ENCODE measurements around the gene PGC. TPM values are rescaled to one million over a fixed set of nuclear protein-coding genes. Genes with fewer than 3 reads are reported as not detected.

Gene PGC
- total RNA-seq, 1 donor from 2014 or later = not detected

DNA sequence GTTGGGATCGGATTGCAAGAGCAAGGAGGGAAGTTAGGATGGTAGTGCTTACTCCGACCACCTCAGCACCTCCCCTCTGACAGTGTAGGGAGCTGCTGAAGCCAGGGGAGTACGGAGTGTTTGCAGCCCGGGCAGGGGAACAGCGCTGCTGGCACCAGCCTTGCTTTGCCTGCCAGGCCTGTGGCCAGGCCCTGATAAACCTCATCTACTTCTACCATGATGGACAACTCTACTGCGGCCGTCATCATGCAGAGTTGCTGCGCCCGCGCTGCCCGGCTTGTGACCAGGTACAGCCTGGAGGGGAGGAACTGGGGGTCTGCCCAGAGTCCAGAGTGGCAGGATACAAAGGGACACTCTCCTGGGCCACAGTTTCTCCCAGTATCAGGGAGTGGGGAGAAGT lies 38.1 kb upstream of the PGC start:
- intact Hi-C loops (cut with micrococcal nuclease) = loop anchor here (5.0 to 10.0 kb wide), 3 partner anchors 238 to 1110 kb away; partner anchors contain the start of genes FOXP4, NFYA and OARD1
- ChIA-PET POLR2A (interaction anchor here (1.5 to 5.1 kb wide), 4 partner anchors 51 to 262 kb away, joined by 5 to 91 read pairs (median 23); partner anchors contain the start of genes TAF8 and TFEB), CTCF (interaction anchor here (1.1 to 6.7 kb wide), 3 partner anchors 260 to 429 kb away, joined by 4 to 51 read pairs (median 4); no protein-coding TSS in a partner anchor)
- H3K36me3 Mint-ChIP-seq (ENCODE audit: low read depth) = peaks cover 23% of the 10 kb centered on the region
- ATAC-seq (ENCODE audit: low read depth) = no peak
- no peaks in the 10 kb centered on the region for H3K27me3 Mint-ChIP-seq
- H3K9me3 Mint-ChIP-seq = no peaks in the 10 kb centered on the region
- peaks cover 33% of the 10 kb centered on the region for H3K4me1 Mint-ChIP-seq
- TF ChIP-seq CTCF (IDR thresholded peaks at IDR 0.05) = no peak
- DNase-seq = no peak
- H3K4me3 Mint-ChIP-seq = no peak overlapping the region
- no peak overlapping the region for H3K27ac Mint-ChIP-seq

DNA sequence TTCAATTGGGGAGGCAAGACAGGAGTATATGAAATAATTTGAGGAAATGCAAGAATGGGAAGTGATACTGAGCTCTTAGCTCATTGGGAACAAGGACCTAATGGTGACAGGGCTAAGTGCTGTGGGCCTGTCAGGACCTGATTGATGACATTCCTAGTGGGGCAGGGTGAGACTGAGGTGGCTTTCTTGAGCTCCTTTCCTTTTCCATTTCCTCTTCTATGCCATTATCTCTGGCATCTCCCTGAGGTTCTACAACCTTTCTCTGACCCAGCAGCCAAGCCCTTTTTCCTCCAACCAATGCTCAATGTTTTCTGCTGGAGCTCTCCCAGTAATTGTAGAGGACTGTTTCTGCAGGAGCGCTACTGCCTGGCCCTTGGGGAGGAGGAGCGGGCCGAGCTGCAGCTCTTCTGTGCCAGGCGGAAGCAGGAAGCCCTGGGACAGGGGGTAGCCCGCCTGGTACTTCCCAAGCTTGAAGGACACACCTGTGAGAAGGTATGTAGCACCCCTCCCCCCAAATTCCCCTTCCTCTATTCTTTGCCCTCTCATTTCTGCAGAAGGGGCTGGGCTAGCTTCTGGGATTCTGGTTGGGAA lies 37.5 kb upstream of the PGC start:
- Mint-ChIP-seq H3K27me3 (no peaks in the 10 kb centered on the region), H3K27ac (no peak overlapping the region), H3K36me3 (ENCODE audit: low read depth) (peaks cover 20% of the 10 kb centered on the region), H3K4me1 (peaks cover 35% of the 10 kb centered on the region), H3K4me3 (peak overlapping the region; percentile 30), H3K9me3 (no peaks in the 10 kb centered on the region)
- DNase-seq = no peak
- no peak for TF ChIP-seq CTCF (IDR thresholded peaks at IDR 0.05)
- no peak for ATAC-seq (ENCODE audit: low read depth)
- ChIA-PET CTCF (interaction anchor here (1.5 to 6.7 kb wide), 2 partner anchors 260 to 430 kb away, joined by 4 to 51 read pairs; no protein-coding TSS in a partner anchor), POLR2A (interaction anchor here (3.6 to 5.1 kb wide), 2 partner anchors 51 to 262 kb away, joined by 39 to 91 read pairs; partner anchors contain the start of genes TAF8 and TFEB)
- intact Hi-C loops (cut with micrococcal nuclease) = loop anchor here (5.0 to 10.0 kb wide), 4 partner anchors 237 to 1110 kb away; partner anchors contain the start of genes FOXP4, NFYA and OARD1

- Mint-ChIP-seq H3K27me3 (no peaks in the 10 kb centered on the region), H3K4me1 (peaks cover 36% of the 10 kb centered on the region), H3K27ac (no peak overlapping the region), H3K4me3 (no peak overlapping the region), H3K36me3 (ENCODE audit: low read depth) (peaks cover 13% of the 10 kb centered on the region), H3K9me3 (no peaks in the 10 kb centered on the region)
- POLR2A ChIA-PET = no interaction called here
- CTCF ChIA-PET = interaction anchor here (0.6 to 6.7 kb wide), 2 partner anchors 75 to 262 kb away, joined by 3 to 51 read pairs; no protein-coding TSS in a partner anchor
- ATAC-seq (ENCODE audit: low read depth) (no peak), DNase-seq (no peak)
- intact Hi-C loops (cut with micrococcal nuclease) = loop anchor here (5.0 to 10.0 kb wide), 2 partner anchors 764 to 1112 kb away; a partner anchor contains a TSS
- TF ChIP-seq CTCF (IDR thresholded peaks at IDR 0.05) = no peak
Measured at GRCh38 chr6:41783106-41783780, 36.0 kb upstream of the PGC start.

DNA sequence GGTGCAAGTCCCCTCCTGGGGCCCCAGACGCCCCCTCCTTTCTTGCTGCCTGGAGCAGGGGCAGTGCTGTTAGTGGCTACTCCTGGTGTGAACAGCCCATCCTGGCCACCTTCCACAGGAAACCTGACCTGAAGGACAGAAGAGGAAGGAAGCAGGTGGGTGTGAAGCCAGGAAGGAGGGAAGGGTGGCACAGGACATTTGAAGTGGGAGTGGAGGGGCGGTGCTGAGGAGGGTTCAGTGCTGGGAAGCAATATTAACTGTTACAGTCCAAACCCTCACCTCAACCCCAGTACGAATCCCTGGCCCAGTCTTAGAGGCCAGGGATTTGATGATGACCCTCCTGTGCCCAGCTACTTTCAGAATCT lies 34.2 kb upstream of the PGC start:
- ChIA-PET POLR2A (interaction anchor here (0.7 kb wide), 1 partner anchor 75 kb away, joined by 3 read pairs; no protein-coding TSS in a partner anchor), CTCF (interaction anchor here (0.7 kb wide), 1 partner anchor 48 kb away, joined by 3 read pairs; no protein-coding TSS in a partner anchor)
- no peak for DNase-seq
- intact Hi-C loops (cut with micrococcal nuclease) = loop anchor here (2.0 to 10.0 kb wide), 3 partner anchors 355 to 1113 kb away; a partner anchor contains a TSS
- peaks cover 7% of the 10 kb centered on the region for H3K36me3 Mint-ChIP-seq (ENCODE audit: low read depth)
- TF ChIP-seq CTCF (IDR thresholded peaks at IDR 0.05) = no peak
- H3K4me3 Mint-ChIP-seq = peak overlapping the region; percentile 72
- peaks cover 33% of the 10 kb centered on the region for H3K4me1 Mint-ChIP-seq
- no peaks in the 10 kb centered on the region for H3K27me3 Mint-ChIP-seq
- no peak for ATAC-seq (ENCODE audit: low read depth)
- H3K27ac Mint-ChIP-seq = no peak overlapping the region
- H3K9me3 Mint-ChIP-seq = no peaks in the 10 kb centered on the region
